Measurements from ENCODE around the gene PEX13.
"Not testable (repeated sequence)": the region's sequence is repeated elsewhere in the genome, so short reads cannot be mapped to it uniquely, and the experiment has no call there.

PEX13 gene

GRCh38 chr2:61009355-61009754 is 8.2 kb upstream of the PEX13 start:
- no peak for TF ChIP-seq CTCF (conservative IDR thresholded peaks at IDR 0.05; ENCODE audit: low read depth, low read length)
- DNase-seq (ENCODE audit: low read depth) = no peak
- H3K4me3 ChIP-seq (ENCODE audit: low read depth, low read length) = no peak overlapping the region

- peak; percentile 70 for DNase-seq (ENCODE audit: low read depth)
- H3K4me3 ChIP-seq (ENCODE audit: low read depth, low read length) = no peak overlapping the region
- no peak for TF ChIP-seq CTCF (conservative IDR thresholded peaks at IDR 0.05; ENCODE audit: low read depth, low read length)
These were observed 5.8 kb upstream of the PEX13 start for GRCh38 chr2:61011678-61012077.

GRCh38 chr2:61012303-61012702 is 5.2 kb upstream of the PEX13 start:
- peak; percentile 51 for DNase-seq (ENCODE audit: low read depth)
- not testable (repeated sequence) for H3K4me3 ChIP-seq (ENCODE audit: low read depth, low read length)

GRCh38 chr2:61013382-61013781 is 4.1 kb upstream of the PEX13 start:
- H3K4me3 ChIP-seq (ENCODE audit: low read depth, low read length) = no peak overlapping the region
- TF ChIP-seq CTCF (conservative IDR thresholded peaks at IDR 0.05; ENCODE audit: low read depth, low read length) = no peak
- no peak for DNase-seq (ENCODE audit: low read depth)

GRCh38 chr2:61014763-61015162 is 2.8 kb upstream of the PEX13 start:
- H3K4me3 ChIP-seq (ENCODE audit: low read depth, low read length) = no peak overlapping the region
- no peak for DNase-seq (ENCODE audit: low read depth)
- no peak for TF ChIP-seq CTCF (conservative IDR thresholded peaks at IDR 0.05; ENCODE audit: low read depth, low read length)

- no peak for DNase-seq (ENCODE audit: low read depth)
- no peak for TF ChIP-seq CTCF (conservative IDR thresholded peaks at IDR 0.05; ENCODE audit: low read depth, low read length)
- no peak overlapping the region for H3K4me3 ChIP-seq (ENCODE audit: low read depth, low read length)
These were observed 1.5 kb upstream of the PEX13 start for GRCh38 chr2:61015976-61016375.

- no peak for TF ChIP-seq CTCF (conservative IDR thresholded peaks at IDR 0.05; ENCODE audit: low read depth, low read length)
- peak overlapping the region; percentile 92 for H3K4me3 ChIP-seq (ENCODE audit: low read depth, low read length)
- DNase-seq (ENCODE audit: low read depth) = no peak
These were observed 1.0 kb upstream of the PEX13 start for GRCh38 chr2:61016392-61017002.

Measured in choroid plexus epithelial cell (primary cell).